Skin epidermis (tissue), 12 donors: ENCODE measurements around the gene VANGL1.

Source experiments
- H3K27ac ChIP-seq, 21 experiments: fragments of 200-600 bp; sonication (generic) in 11 of 21; one replicate each; pipeline ENCODE4 v1.5.0; 2020; ENCODE audit warnings: mild to moderate bottlenecking in 3 of 21, inconsistent platforms in 2 of 21, moderate library complexity in 2 of 21
- H3K4me3 ChIP-seq, 7 experiments: fragments of 200-600 bp; sonication (generic) in 2 of 7; one replicate each; pipeline ENCODE4 v1.5.0; 2020; ENCODE audit warnings: inconsistent platforms in 2 of 7, mild to moderate bottlenecking in 2 of 7, moderate library complexity in 1 of 7

VANGL1 gene

GRCh38 chr1:115722221-115722620 is 80.5 kb downstream of the VANGL1 start:
- H3K4me3 ChIP-seq, result no peak overlapping the region
- H3K27ac ChIP-seq, result no peak overlapping the region

- no peak overlapping the region for H3K4me3 ChIP-seq
- H3K27ac ChIP-seq, result no peak overlapping the region
These were observed 82.0 kb downstream of the VANGL1 start for GRCh38 chr1:115723756-115724155.

- Histone ChIP-seq H3K27ac (no peak overlapping the region), H3K4me3 (no peak overlapping the region)
These were observed 83.8 kb downstream of the VANGL1 start for GRCh38 chr1:115725600-115725999.

- H3K27ac ChIP-seq, result no peak overlapping the region
- no peak overlapping the region for H3K4me3 ChIP-seq
These were observed 84.4 kb downstream of the VANGL1 start for GRCh38 chr1:115726161-115726560.

GRCh38 chr1:115726570-115726969 is 84.8 kb downstream of the VANGL1 start:
- H3K4me3 ChIP-seq, result no peak overlapping the region
- H3K27ac ChIP-seq, result no peak overlapping the region

DNA sequence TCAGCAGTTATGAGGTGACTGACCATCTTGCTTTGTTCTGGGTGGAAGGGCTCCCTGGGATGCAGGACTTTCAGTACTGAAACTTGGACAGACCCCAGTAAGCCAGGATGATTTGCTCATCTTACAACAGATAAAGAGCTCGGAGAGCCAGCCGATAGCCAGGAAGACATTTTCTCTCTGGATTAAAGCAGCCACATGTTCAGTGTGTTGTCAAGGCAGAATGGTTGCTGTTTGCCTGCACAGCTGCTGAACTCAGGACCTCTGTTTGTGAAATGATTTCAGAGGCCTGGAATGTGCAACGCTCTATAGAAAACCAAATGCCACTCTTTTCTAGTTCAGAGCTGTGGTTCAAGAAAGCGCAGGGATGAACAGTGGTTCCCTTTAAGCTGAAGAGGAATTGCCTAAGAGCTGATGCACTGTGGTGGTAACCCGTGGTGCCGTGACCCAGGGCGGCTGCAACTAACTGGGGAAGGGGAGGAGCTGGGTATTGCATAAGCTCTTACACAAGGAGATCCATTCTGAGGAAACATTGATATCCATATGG is 86.0 kb downstream of the VANGL1 start:
- Histone ChIP-seq H3K4me3 (no peak overlapping the region), H3K27ac (peak overlapping the region in 11 of 21 experiments; percentile 27 to 69 (median 50))

GRCh38 chr1:115728341-115728740 is 86.6 kb downstream of the VANGL1 start:
- Histone ChIP-seq H3K27ac (peak overlapping the region in 9 of 21 experiments; percentile 14 to 69 (median 59)), H3K4me3 (no peak overlapping the region)

GRCh38 chr1:115729756-115730155 is 88.0 kb downstream of the VANGL1 start:
- no peak overlapping the region for H3K4me3 ChIP-seq
- H3K27ac ChIP-seq, result no peak overlapping the region

DNA sequence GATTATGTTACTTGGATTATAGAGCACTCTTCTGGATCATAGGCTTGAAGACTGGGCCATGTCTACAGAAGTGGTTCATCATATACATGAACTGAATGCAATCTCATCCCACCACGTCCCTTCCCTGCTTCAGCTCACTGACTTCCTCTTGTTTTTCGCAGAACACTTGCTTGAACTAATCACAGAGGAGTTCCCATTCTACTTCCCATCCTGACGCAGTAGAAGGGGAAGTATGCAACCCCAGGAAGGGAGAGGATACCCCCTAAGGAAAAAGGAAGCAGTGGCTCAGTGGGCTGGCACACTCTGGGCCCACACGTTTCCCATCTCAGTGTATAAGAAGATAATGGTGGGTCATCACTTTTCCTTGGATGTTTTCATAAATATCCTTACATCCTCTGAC is 90.5 kb downstream of the VANGL1 start:
- Histone ChIP-seq H3K4me3 (no peak overlapping the region), H3K27ac (no peak overlapping the region)

GRCh38 chr1:115740811-115741210 is 99.0 kb downstream of the VANGL1 start:
- Histone ChIP-seq H3K4me3 (no peak overlapping the region), H3K27ac (no peak overlapping the region)

- no peak overlapping the region for H3K4me3 ChIP-seq
- H3K27ac ChIP-seq, result no peak overlapping the region
These were observed 103.0 kb downstream of the VANGL1 start for GRCh38 chr1:115744646-115745275.

- Histone ChIP-seq H3K27ac (no peak overlapping the region), H3K4me3 (no peak overlapping the region)
These were observed 104.4 kb downstream of the VANGL1 start for GRCh38 chr1:115746021-115746690.
